KG1 (cell line): ENCODE results near the gene FBP1.
"Not testable (repeated sequence)": the region's sequence is repeated elsewhere in the genome, so short reads cannot be mapped to it uniquely, and the experiment has no call there.

Experiments
- DNase-seq: peaks from one replicate; lab custom pipeline; 2025; lab: John Stamatoyannopoulos, UW

The FBP1 gene

DNA sequence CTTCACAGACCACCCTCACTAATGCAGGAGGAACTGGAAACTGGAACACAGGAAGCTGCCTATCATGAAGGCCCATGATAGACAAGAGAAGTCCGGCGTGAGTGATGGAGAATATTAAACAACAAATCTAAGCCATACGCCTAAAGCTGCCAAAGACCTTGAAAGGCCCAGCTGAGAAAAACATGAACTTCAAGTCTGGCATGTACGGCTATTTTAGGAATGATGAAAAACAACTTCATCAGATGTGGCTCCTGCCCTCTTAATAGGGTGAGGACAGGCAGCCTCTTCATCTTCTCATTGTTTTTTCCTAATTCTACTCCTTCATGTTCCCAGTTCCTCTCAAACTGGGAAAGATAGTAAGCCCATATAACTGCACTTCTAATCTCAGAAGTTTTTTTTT is 20.3 kb downstream of the FBP1 start:
- no peak for DNase-seq

DNA sequence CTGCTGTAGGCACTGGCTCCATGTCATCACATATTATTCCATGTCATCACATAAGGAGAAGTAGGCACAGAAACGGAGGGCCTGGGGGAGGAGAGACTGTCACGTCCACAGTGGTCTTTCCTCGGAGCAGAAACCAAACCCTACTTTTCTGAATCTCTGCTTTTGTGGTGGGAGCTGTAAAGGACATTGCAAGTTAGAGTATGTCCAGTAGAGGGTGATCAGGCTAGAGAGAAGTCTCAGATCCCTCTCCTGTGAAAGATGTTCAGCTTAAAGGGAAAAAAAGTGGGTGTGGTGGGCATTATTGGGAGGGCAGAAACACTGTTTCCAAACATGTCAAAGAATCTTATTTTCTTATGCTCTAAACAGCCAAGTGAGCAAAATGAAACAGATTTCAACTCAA is 26.3 kb downstream of the FBP1 start:
- no peak for DNase-seq

DNA sequence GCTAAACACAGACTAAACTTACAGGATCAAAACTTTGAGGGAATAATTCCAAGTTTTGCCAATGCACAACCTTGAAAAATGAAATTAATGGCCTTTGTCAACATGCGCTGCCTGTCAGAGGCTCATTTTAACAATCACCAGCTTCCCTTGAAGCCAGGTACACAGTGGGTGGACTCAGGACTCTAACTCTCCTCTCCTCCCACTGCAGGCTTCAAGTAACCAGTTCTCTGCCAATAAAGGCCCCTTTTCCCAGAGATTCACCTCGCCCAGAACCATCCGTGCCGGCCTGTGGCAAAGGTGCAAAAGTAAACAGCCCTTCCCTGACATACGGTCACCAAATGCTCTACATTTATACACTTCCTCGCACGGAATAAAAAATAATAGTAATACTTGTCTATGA is 27.2 kb downstream of the FBP1 start:
- DNase-seq: no peak

DNA sequence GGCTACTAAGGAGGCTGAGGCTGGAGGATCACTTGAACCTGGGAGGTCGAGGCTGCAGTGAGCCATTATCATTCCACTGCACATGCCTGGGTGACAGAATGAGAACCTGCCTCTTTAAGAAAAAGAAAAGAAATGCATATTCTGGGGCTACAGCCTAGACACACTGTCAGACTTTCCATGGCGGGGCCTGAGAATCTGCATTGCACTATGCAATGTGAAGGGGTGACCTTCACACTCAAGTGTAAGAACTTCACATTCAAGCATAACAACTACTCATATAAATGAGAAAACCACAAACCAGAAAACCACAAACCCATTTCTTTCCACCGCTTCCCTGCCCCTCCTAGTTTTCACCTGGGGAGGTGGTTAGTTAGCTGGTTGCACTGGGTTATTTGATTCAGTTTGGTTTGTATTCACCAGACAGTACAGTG is 27.7 kb downstream of the FBP1 start:
- no peak for DNase-seq

- DNase-seq: no peak
Measured at GRCh38 chr9:94610181-94610606, 29.1 kb downstream of the FBP1 start.

DNA sequence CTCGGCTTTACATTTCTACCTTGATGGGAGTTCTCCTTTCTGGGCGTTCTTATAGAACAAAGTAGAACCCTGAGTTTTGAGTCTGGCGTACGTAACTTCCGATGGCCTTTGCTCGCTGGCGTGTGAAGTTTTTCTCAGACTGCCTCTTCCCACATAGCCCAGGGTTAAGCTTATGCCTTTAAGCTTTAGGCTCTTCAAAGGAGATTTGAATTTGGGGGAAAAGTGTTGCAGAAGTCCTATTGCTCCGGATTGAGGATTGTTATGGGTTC is 32.0 kb downstream of the FBP1 start:
- DNase-seq: no peak

- DNase-seq: no peak
Measured at GRCh38 chr9:94606646-94607422, 32.5 kb downstream of the FBP1 start.

GRCh38 chr9:94603259-94604160 is 35.8 kb downstream of the FBP1 start:
- no peak for DNase-seq

- no peak for DNase-seq
Measured at GRCh38 chr9:94602666-94603065, 36.7 kb downstream of the FBP1 start.

DNA sequence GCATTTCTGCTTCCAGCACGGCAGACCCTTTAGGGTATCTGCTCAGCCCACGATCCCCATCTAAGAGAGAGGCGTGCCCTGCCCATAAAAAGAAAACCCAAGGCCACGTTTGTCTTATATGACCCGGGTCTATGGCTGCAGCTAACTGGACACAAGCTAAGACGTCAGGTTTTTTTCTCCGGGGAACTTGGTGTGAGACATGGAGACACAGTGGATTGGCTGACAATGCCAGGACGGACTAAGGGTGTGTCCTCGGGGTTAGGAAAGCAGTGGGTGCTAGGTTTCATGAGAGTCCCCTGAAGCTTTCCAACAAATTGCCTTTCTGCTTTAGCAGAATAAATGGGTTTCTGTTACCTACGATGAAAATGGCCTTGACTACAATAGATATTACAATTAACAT is 38.6 kb downstream of the FBP1 start:
- DNase-seq: no peak

GRCh38 chr9:94600258-94600657 is 39.1 kb downstream of the FBP1 start:
- DNase-seq: no peak

GRCh38 chr9:94599102-94599501 is 40.2 kb downstream of the FBP1 start:
- no peak for DNase-seq

DNA sequence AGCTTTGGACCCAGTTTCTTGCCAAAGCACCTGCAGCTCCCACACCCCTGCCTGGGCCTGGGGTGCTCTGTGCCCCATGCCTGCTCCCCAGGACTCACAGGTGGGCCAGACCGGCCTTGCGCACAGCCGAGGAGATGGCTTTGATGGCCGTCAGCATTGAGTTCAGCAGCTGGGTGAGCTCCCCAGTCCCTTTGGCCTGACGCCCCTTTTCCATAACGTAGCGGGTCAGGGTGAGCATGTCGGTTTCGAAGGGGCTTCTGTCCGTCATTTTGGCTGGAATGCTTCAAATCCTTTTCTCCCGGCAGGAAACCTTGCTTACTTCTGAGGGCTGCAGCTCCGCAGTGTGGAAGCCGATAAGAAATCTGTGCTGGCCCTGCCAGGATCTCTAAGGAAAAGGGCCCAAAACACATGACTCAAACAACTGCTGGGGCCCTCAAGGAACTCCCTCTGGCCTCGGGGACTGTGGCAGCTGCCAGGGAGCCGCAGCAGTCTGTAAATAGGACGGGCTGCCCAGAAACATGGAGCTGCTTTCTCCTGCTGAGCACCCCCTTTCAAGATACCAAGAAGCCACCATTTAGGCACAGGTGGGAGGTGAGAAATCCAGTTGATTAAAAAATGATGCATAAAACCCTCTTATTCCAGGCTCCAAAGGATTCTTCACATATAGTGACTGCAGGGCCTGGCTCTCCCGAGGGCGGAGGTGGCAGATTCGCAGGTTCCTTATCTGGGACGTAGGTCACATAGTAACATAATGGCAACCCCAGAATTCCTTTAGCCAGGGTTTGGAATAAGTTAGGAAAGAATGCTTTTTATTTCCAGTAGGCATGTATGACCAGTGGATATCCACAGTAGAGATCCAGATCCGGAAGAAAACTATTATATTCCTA is 45.6 kb downstream of the FBP1 start, which contains the start of gene FBP2:
Gene FBP2, minus strand, starts transcription at position 366 of the 887 bp plus-strand sequence. Its CDS starts 98 bp downstream, at position 268.
- DNase-seq: no peak

- DNase-seq: not testable (repeated sequence)
Measured at GRCh38 chr9:94592683-94593082, 46.6 kb downstream of the FBP1 start.

DNA sequence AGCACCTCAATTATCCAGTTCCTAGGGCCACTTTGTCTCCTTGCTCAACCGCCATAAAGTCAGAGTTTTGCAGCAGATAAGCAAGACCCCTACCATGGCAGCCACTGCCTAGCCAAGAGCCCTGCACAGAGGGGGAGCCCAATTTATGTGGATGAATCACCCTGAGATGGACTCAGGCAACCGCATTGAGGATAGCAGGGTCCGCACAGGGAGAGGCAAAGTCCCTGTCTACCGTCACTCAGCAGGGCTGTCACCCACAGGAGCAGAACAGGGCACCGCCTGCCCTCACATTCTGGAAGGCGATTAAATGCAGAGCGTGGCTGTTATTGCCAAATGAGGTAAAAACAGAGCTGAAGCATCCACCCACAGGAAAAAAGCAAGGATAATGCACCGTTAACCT is 47.4 kb downstream of the FBP1 start:
- no peak for DNase-seq

DNA sequence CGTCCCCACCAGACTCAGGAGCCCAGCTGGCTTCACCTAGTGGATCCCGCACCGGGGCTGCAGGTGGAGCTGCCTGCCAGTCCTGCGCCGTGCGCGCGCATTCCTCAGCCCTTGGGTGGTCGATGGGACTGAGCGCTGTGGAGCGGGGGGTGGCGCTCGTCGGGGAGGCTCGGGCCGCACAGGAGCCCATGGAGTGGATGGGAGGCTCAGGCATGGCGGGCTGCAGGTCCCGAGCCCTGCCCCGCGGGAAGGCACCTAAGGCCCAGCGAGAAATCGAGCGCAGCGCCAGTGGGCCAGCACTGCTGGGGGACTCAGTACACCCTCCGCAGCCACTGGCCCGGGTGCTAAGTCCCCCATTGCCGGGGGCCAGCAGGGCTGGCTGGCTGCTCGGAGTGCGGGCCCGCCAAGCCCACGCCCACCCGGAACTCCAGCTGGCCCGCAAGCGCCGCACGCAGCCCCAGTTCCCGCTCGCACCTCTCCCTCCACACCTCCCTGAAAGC is 48.2 kb downstream of the FBP1 start:
- DNase-seq: not testable (repeated sequence)

GRCh38 chr9:94588681-94589080 is 50.6 kb downstream of the FBP1 start:
- DNase-seq: no peak

DNA sequence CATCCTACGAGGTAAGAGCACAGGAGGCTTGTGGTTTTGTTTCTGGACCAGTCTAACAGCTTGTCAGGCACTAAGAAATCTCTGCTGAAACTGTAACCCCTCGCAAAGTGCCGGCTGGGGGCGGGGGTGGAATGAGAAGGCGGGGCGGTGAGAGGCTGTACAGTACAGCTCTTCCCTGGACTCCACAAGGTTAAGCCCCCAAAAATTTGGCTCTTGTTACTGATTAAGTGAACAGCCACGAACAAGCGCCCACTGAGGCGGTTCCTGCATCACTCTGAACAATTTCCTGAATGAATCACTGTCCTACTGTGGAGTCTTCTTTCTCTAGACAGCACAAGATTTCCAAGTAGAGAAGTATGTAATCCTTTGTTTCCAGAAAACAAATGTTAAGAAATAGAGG is 52.5 kb downstream of the FBP1 start:
- no peak for DNase-seq

GRCh38 chr9:94586316-94586715 is 53.0 kb downstream of the FBP1 start:
- no peak for DNase-seq

- DNase-seq: no peak
Measured at GRCh38 chr9:94584555-94584954, 54.8 kb downstream of the FBP1 start.

GRCh38 chr9:94581728-94582127 is 57.6 kb downstream of the FBP1 start:
- DNase-seq: no peak

DNA sequence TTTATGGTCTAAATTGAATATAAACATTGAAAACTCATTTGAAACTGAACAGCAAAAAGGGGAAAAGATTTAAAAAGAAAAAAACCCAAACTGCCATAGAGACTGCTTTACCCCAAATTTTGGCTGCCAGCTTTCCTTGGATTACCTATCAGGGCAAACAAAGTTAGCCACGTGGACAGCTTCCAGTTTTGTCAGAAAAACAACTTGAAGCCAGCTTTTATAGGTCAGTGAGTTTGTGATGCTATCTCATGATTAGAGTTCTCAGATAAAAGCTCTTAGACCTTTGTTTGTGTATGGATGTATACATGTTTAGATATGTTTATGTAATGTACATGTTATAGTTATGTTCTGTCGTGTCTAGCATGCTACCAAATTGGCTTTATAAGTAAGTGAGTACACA is 61.7 kb downstream of the FBP1 start:
- DNase-seq: no peak
